SK-N-SH (cell line): ENCODE data around the gene PRR22. TPM values are rescaled to one million over a fixed set of nuclear protein-coding genes. Genes with fewer than 3 reads are reported as not detected.

Experiments used
- CTCF ChIA-PET: fragments of 300-600, 350-600 bp; formaldehyde crosslinking; extraction: SDS; loops from one replicate; lab custom pipeline; 2021; lab: Yijun Ruan, JAX
- POLR2A ChIA-PET: fragments of 350-600 bp; sonication (Branson Sonifier 250); formaldehyde crosslinking; extraction: SDS; loops from one replicate; lab custom pipeline; 2020; ENCODE audit warnings: antibody characterized with exemption, inconsistent platforms; lab: Yijun Ruan, JAX
- DNase-seq: peaks from one replicate; pipeline ENCODE4 v3.0.0; 2012
- H2AFZ ChIP-seq: fragments of 200-600 bp; sonication (generic); 2 replicates; pipeline ENCODE4 v1.8.1; 2016; ENCODE audit warnings: antibody characterized with exemption, mild to moderate bottlenecking, low read depth
- H3F3A ChIP-seq: fragments of 200-600 bp; sonication (generic); replicated peaks from 2 replicates; pipeline ENCODE3; 2016; ENCODE audit warnings: antibody characterized with exemption, mild to moderate bottlenecking; ENCODE audit not compliant: insufficient read depth
- H3K27ac ChIP-seq, 2 experiments: fragments of 200-500 bp in 1 of 2; fragments of 200-600 bp in 1 of 2; sonication (Bioruptor generic) in 1 of 2; sonication (generic), shearing (Covaris generic) in 1 of 2; 2 replicates each; pipeline versions ENCODE4 v1.5.1 to v1.6.1; 2014 to 2016; ENCODE audit warnings: low read depth in 2 of 2, inconsistent platforms in 1 of 2, low read length in 1 of 2, mild to moderate bottlenecking in 1 of 2, mixed read lengths in 1 of 2
- H3K27me3 ChIP-seq: fragments of 200-600 bp; sonication (generic), shearing (Covaris generic); 2 replicates; pipeline ENCODE4 v1.6.1; 2016; ENCODE audit warnings: mixed run types; ENCODE audit not compliant: insufficient read depth
- H3K36me3 ChIP-seq, 2 experiments: fragments of 200-500 bp in 1 of 2; fragments of 200-600 bp in 1 of 2; sonication (Bioruptor generic) in 1 of 2; sonication (generic) in 1 of 2; replicated peaks in 1 of 2; 2 replicates each; pipeline versions ENCODE3 to v1.5.1; 2014 to 2016; ENCODE audit warnings: low read length in 1 of 2, mild to moderate bottlenecking in 1 of 2; ENCODE audit not compliant: insufficient read depth in 2 of 2, control insufficient read depth in 1 of 2
- H3K4me1 ChIP-seq, 2 experiments: fragments of 200-500 bp in 1 of 2; fragments of 200-600 bp in 1 of 2; sonication (Bioruptor generic) in 1 of 2; sonication (generic), shearing (Covaris generic) in 1 of 2; 2 replicates each; pipeline versions ENCODE4 v1.5.1 to v1.6.1; 2014 to 2016; ENCODE audit warnings: low read depth in 1 of 2, low read length in 1 of 2, mixed run types in 1 of 2; ENCODE audit not compliant: insufficient read depth in 2 of 2, control insufficient read depth in 1 of 2
- H3K4me2 ChIP-seq: fragments of 200-600 bp; sonication (generic), shearing (Covaris generic); 2 replicates; pipeline ENCODE4 v1.6.1; 2017; ENCODE audit warnings: mixed run types
- H3K4me3 ChIP-seq, 2 experiments: fragments of 200-500 bp in 1 of 2; fragments of 200-600 bp in 1 of 2; sonication (Bioruptor generic) in 1 of 2; sonication (generic), shearing (Covaris generic) in 1 of 2; 2 replicates each; pipeline versions ENCODE4 v1.5.1 to v1.8.1; 2014 to 2016; ENCODE audit warnings: low read depth in 2 of 2, inconsistent platforms in 1 of 2, low read length in 1 of 2, mild to moderate bottlenecking in 1 of 2, mixed read lengths in 1 of 2, moderate library complexity in 1 of 2
- H3K79me2 ChIP-seq: fragments of 200-600 bp; sonication (generic); 2 replicates; pipeline ENCODE4 v1.8.1; 2017; ENCODE audit warnings: mild to moderate bottlenecking; ENCODE audit not compliant: insufficient read depth
- H3K9ac ChIP-seq: fragments of 200-600 bp; sonication (generic); 2 replicates; pipeline ENCODE4 v1.6.1; 2017; ENCODE audit warnings: mixed run types
- H3K9me2 ChIP-seq: fragments of 200-600 bp; sonication (generic); 2 replicates; pipeline ENCODE4 v1.6.1; 2017; ENCODE audit warnings: mixed run types
- H3K9me3 ChIP-seq: fragments of 200-600 bp; sonication (generic); 2 replicates; pipeline ENCODE4 v1.6.1; 2017; ENCODE audit warnings: mixed run types, mild to moderate bottlenecking, moderate library complexity
- H4K20me1 ChIP-seq: fragments of 200-600 bp; sonication (generic); 2 replicates; pipeline ENCODE4 v1.6.1; 2017; ENCODE audit warnings: mild to moderate bottlenecking, mixed run types; ENCODE audit not compliant: insufficient read depth
- CHD2 ChIP-seq: fragments of 150-350 bp; IDR thresholded peaks from 2 replicates; pipeline ENCODE4 v1.6.1; 2018; ENCODE audit warnings: low read length; ENCODE audit not compliant: partially characterized antibody
- ELF1 ChIP-seq: IDR thresholded peaks from 2 replicates; pipeline ENCODE4 v1.4.0; 2012
- EP300 ChIP-seq, 2 experiments: IDR thresholded peaks; 2 replicates each; pipeline versions ENCODE4 v1.4.0 to v1.6.1; 2012; ENCODE audit warnings: borderline replicate concordance in 1 of 2, low read depth in 1 of 2, low read length in 1 of 2
- EZH2phosphoT487 ChIP-seq: fragments of 200-600 bp; sonication (generic); IDR thresholded peaks from 2 replicates; pipeline ENCODE4 v1.6.1; 2017; ENCODE audit warnings: low read depth, mixed run types, mild to moderate bottlenecking, antibody characterized with exemption, moderate library complexity, borderline replicate concordance
- GABPA ChIP-seq: IDR thresholded peaks from 2 replicates; pipeline ENCODE4 v1.4.0; 2012; ENCODE audit warnings: low read depth, mild to moderate bottlenecking
- GATA2 ChIP-seq: sonication (generic); formaldehyde crosslinking; IDR thresholded peaks from 2 replicates; pipeline ENCODE4 v1.5.0; 2020; ENCODE audit warnings: mild to moderate bottlenecking, missing genetic modification reagents
- JUND ChIP-seq: IDR thresholded peaks from 2 replicates; pipeline ENCODE4 v1.4.0; 2012
- MEF2A ChIP-seq: IDR thresholded peaks from 2 replicates; pipeline ENCODE4 v1.4.0; 2012; ENCODE audit warnings: low read depth, borderline replicate concordance
- MXI1 ChIP-seq: IDR thresholded peaks from 2 replicates; pipeline ENCODE4 v1.6.1; 2012; ENCODE audit warnings: mild to moderate bottlenecking, low read depth, low read length, improper control_type of control experiment
- NRF1 ChIP-seq: IDR thresholded peaks from 2 replicates; pipeline ENCODE4 v1.6.1; 2012; ENCODE audit warnings: low read depth, mild to moderate bottlenecking, low read length
- RAD21 ChIP-seq: IDR thresholded peaks from 2 replicates; pipeline ENCODE4 v1.6.1; 2012; ENCODE audit warnings: mild to moderate bottlenecking, low read length
- RCOR1 ChIP-seq: fragments of 150-350 bp; IDR thresholded peaks from 2 replicates; pipeline ENCODE4 v1.6.1; 2017; ENCODE audit warnings: antibody characterized with exemption, low read length
- RFX5 ChIP-seq: IDR thresholded peaks from 2 replicates; pipeline ENCODE4 v1.6.1; 2012; ENCODE audit warnings: mild to moderate bottlenecking, improper control_type of control experiment, low read length
- SMC3 ChIP-seq: IDR thresholded peaks from 2 replicates; pipeline ENCODE4 v1.6.1; 2012; ENCODE audit warnings: low read depth, low read length, improper control_type of control experiment
- YY1 ChIP-seq: IDR thresholded peaks from 2 replicates; pipeline ENCODE4 v1.4.0; 2012; ENCODE audit warnings: low read depth, mild to moderate bottlenecking
- WGBS: methylation state at CpG from one replicate; pipeline ENCODE4 v1.1.6; 2017; ENCODE audit warnings: low lambda C conversion rate; 5-methylcytosine and 5-hydroxymethylcytosine counted together
- polyA plus RNA-seq, 3 experiments: library from polyadenylated mRNA; depleted of rRNA; stranded (reverse); fragments of >200 nt; gene quantifications; 2 replicates each; pipeline ENCODE4 v1.2.3, GENCODE V29; 2012
- TF ChIP-seq, protein P1 (sequence below): IDR thresholded peaks from 2 replicates; pipeline ENCODE4 v1.6.1; 2012; ENCODE audit warnings: mild to moderate bottlenecking, low read depth, low read length, moderate library complexity
- TF ChIP-seq, protein P2 (sequence below): fragments of 150-350 bp; IDR thresholded peaks from 2 replicates; pipeline ENCODE4 v1.6.1; 2016; ENCODE audit warnings: mild to moderate bottlenecking, low read depth, low read length
- TF ChIP-seq, protein P3 (sequence below): IDR thresholded peaks from 2 replicates; pipeline ENCODE4; 2012
- TF ChIP-seq, protein P4 (sequence below): IDR thresholded peaks from 2 replicates; pipeline ENCODE4 v1.4.0; 2012; ENCODE audit warnings: low read depth, borderline replicate concordance

Gene PRR22
- polyA plus RNA-seq, 1 of the 3 experiments (the other 2 are of a cell fraction) = 0.82 TPM

DNA sequence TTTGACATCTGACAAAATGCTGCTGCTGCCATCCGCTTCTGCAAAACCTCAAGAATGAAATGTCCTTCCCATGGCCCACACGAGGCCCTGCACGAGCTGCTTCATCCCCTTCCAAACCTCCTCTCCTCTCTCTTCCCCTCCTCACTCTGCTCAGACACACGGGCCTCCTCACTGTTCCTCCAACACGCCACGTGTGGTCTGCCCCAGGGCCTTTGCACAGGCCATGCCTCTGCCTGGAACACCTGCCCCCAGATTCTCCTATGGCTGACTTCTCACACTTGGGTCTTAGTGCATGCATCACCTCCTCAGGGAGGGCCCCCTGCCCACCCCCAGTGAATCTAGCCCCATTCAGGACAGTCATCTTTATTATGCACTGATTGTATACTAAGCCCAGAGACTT, 36.2 kb upstream of the PRR22 start:
- Histone ChIP-seq H3K9me3 (no peaks in the 10 kb centered on the region), H3K4me3 (no peak overlapping the region), H3K79me2 (no peaks in the 10 kb centered on the region), H4K20me1 (no peaks in the 10 kb centered on the region), H3K9ac (no peak overlapping the region), H3K36me3 (no peaks in the 10 kb centered on the region), H3K9me2 (no peaks in the 10 kb centered on the region), H3K4me2 (no peak overlapping the region), H3F3A (no peaks in the 10 kb centered on the region), H3K27ac (no peak overlapping the region), H3K4me1 (no peaks in the 10 kb centered on the region; a peak in 1 of 4 replicates), H3K27me3 (peaks cover 14% of the 10 kb centered on the region; the same call in 1 of the 2 replicates), H2AFZ (no peak overlapping the region)
- TF ChIP-seq CHD2 = no peak
- TF ChIP-seq, protein P1, sequence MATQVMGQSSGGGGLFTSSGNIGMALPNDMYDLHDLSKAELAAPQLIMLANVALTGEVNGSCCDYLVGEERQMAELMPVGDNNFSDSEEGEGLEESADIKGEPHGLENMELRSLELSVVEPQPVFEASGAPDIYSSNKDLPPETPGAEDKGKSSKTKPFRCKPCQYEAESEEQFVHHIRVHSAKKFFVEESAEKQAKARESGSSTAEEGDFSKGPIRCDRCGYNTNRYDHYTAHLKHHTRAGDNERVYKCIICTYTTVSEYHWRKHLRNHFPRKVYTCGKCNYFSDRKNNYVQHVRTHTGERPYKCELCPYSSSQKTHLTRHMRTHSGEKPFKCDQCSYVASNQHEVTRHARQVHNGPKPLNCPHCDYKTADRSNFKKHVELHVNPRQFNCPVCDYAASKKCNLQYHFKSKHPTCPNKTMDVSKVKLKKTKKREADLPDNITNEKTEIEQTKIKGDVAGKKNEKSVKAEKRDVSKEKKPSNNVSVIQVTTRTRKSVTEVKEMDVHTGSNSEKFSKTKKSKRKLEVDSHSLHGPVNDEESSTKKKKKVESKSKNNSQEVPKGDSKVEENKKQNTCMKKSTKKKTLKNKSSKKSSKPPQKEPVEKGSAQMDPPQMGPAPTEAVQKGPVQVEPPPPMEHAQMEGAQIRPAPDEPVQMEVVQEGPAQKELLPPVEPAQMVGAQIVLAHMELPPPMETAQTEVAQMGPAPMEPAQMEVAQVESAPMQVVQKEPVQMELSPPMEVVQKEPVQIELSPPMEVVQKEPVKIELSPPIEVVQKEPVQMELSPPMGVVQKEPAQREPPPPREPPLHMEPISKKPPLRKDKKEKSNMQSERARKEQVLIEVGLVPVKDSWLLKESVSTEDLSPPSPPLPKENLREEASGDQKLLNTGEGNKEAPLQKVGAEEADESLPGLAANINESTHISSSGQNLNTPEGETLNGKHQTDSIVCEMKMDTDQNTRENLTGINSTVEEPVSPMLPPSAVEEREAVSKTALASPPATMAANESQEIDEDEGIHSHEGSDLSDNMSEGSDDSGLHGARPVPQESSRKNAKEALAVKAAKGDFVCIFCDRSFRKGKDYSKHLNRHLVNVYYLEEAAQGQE = no peak
- TF ChIP-seq GATA2 = no peak
- TF ChIP-seq RAD21 = no peak
- no peak for TF ChIP-seq RCOR1
- TF ChIP-seq RFX5 = no peak
- TF ChIP-seq, protein P2, sequence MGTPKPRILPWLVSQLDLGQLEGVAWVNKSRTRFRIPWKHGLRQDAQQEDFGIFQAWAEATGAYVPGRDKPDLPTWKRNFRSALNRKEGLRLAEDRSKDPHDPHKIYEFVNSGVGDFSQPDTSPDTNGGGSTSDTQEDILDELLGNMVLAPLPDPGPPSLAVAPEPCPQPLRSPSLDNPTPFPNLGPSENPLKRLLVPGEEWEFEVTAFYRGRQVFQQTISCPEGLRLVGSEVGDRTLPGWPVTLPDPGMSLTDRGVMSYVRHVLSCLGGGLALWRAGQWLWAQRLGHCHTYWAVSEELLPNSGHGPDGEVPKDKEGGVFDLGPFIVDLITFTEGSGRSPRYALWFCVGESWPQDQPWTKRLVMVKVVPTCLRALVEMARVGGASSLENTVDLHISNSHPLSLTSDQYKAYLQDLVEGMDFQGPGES = no peak
- TF ChIP-seq EP300 (IDR thresholded peaks at IDR 0.05; ENCODE audit: borderline replicate concordance in 1 of 2, low read depth in 1 of 2, low read length in 1 of 2) = no peak
- DNase-seq = no peak
- CTCF ChIA-PET = interaction anchor here (1.2 to 5.8 kb wide), 3 partner anchors 11 to 18 kb away, joined by 5 to 51 read pairs (median 18); partner anchors contain the start of gene NRTN
- WGBS = 36% methylated on average over 6 of the region's 6 CpGs
- POLR2A ChIA-PET = no interaction called here

DNA sequence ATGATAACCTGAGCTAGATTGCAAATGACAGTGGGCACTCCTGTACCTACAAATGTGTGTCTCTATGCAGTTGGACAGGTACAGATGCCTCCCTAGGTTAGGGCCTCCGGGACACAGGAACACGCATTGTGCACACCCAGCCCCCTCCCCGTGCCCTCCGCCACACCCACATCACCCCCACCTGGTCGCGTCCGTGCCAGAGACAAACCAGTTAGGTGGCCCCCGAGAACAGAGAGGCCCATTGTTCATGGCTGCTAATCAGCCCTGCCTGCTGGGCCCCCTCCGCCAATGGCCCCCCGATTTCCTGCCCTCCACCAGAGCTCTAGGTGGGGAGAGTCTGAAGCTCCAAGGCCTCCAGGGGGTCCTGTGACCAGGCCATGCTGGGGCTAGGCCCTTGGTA, 34.0 kb upstream of the PRR22 start:
- Histone ChIP-seq H3K36me3 (no peaks in the 10 kb centered on the region), H3K4me3 (no peak overlapping the region), H3K79me2 (no peaks in the 10 kb centered on the region), H2AFZ (no peak overlapping the region), H3K4me2 (no peak overlapping the region), H3K9ac (no peak overlapping the region), H3K9me3 (no peaks in the 10 kb centered on the region), H3K27ac (no peak overlapping the region), H3K27me3 (peaks cover 23% of the 10 kb centered on the region; the same call in 1 of the 2 replicates), H3F3A (no peaks in the 10 kb centered on the region), H4K20me1 (no peaks in the 10 kb centered on the region), H3K4me1 (no peaks in the 10 kb centered on the region; a peak in 1 of 4 replicates), H3K9me2 (no peaks in the 10 kb centered on the region)
- ChIA-PET POLR2A (interaction anchor here (0.6 kb wide), 2 partner anchors 12 to 86 kb away, joined by 3 read pairs; no protein-coding TSS in a partner anchor), CTCF (interaction anchor here (2.1 kb wide), 1 partner anchor 15 kb away, joined by 9 read pairs; no protein-coding TSS in a partner anchor)
- DNase-seq = no peak
- 60% methylated on average over 1 of the region's 10 CpGs for WGBS
- TF ChIP-seq MXI1 (no peak), MEF2A (no peak), RFX5 (no peak), EP300 (IDR thresholded peaks at IDR 0.05; ENCODE audit: borderline replicate concordance in 1 of 2, low read depth in 1 of 2, low read length in 1 of 2) (no peak), NRF1 (no peak), EZH2phosphoT487 (no peak), ELF1 (no peak), YY1 (no peak), GABPA (no peak), JUND (no peak), SMC3 (no peak)
- TF ChIP-seq, protein P3, sequence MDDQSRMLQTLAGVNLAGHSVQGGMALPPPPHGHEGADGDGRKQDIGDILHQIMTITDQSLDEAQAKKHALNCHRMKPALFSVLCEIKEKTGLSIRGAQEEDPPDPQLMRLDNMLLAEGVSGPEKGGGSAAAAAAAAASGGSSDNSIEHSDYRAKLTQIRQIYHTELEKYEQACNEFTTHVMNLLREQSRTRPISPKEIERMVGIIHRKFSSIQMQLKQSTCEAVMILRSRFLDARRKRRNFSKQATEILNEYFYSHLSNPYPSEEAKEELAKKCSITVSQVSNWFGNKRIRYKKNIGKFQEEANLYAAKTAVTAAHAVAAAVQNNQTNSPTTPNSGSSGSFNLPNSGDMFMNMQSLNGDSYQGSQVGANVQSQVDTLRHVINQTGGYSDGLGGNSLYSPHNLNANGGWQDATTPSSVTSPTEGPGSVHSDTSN = no peak
- TF ChIP-seq, protein P4, sequence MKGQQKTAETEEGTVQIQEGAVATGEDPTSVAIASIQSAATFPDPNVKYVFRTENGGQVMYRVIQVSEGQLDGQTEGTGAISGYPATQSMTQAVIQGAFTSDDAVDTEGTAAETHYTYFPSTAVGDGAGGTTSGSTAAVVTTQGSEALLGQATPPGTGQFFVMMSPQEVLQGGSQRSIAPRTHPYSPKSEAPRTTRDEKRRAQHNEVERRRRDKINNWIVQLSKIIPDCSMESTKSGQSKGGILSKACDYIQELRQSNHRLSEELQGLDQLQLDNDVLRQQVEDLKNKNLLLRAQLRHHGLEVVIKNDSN = no peak
- TF ChIP-seq, protein P2 = no peak
